ENCODE results near the gene RSPO1. TPM values are rescaled to one million over a fixed set of nuclear protein-coding genes. Genes with fewer than 3 reads are reported as not detected.

The RSPO1 gene
- total RNA-seq, 1 experiment from 2014 or later: 0.14 TPM

DNA sequence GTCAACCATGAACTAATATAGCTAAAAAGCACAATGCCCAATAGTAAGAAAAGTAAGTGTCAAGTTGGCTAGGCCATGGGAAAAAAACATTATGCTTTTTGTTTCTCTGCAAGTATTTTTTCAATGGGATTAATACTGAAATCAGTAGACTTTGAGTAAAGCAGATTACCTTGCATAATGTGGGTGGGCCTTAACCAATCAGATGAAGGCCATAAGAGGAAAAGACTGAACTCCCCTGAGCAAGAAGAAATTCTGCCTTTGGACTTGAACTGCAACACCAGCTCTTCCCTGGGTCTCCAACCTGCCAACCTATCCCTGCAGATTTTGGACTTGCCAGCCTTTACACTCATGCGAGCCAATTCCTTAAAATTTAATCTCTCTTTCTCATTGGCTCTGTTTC, 6.4 kb upstream of the RSPO1 start:
- peaks cover 56% of the 10 kb centered on the region for H3K27me3 ChIP-seq (ENCODE audit: control insufficient read depth, insufficient read depth, low read length)

DNA sequence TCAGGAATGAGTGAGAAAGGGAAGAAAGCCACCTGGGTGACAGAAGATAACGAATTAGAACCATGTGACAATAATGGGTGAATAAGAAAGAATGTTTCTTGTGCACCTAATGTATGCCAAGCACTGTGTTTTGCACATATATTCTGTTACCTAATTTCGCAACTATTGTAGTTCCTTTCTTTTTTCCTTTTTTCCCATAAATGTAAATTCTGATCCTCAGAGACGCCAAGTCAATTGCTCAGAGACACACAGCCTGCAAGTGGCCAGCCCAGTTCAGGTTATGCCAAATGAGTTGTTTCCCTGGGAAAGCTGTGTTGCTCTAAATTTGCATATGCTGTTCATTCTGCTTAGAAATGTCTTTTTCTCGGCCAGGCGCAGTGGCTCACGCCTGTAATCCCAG, 1.7 kb upstream of the RSPO1 start:
- Histone ChIP-seq H3K36me3 (replicated peaks; ENCODE audit: control insufficient read depth, insufficient read depth, low read length) (no peaks in the 10 kb centered on the region), H3K4me3 (ENCODE audit: insufficient read depth, low read depth, low read length) (no peak overlapping the region), H3K27me3 (ENCODE audit: control insufficient read depth, insufficient read depth, low read length) (peaks cover 80% of the 10 kb centered on the region)
- DNase-seq: no peak

More for the DNA sequence above, 6.4 kb upstream of the RSPO1 start:
- no peak for DNase-seq
- H3K4me3 ChIP-seq (ENCODE audit: insufficient read depth, low read depth, low read length): no peak overlapping the region
- H3K36me3 ChIP-seq (replicated peaks; ENCODE audit: control insufficient read depth, insufficient read depth, low read length): no peaks in the 10 kb centered on the region

GRCh38 chr1:37634992-37635902, 555 bp upstream of the RSPO1 start:
- Histone ChIP-seq H3K4me3 (ENCODE audit: insufficient read depth, low read depth, low read length) (peak overlapping the region; percentile 40), H3K36me3 (replicated peaks; ENCODE audit: control insufficient read depth, insufficient read depth, low read length) (no peaks in the 10 kb centered on the region)

DNA sequence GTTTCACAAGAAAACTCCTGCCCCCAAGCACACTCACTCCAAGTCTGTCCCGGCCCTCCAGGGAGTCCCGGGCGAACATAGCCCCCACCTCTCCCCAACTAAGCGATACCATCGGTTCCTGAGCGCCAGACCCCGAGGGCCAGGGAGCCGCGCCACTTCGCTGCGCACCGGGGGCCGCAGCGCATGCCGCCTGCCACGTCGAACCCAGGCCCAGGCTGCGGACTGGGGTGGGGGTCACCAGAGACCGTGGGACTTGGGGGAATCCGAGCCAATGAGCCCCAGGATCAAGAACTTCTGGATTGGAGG, 801 bp downstream of the RSPO1 start:
- Histone ChIP-seq H3K36me3 (replicated peaks; ENCODE audit: control insufficient read depth, insufficient read depth, low read length) (no peaks in the 10 kb centered on the region), H3K27me3 (ENCODE audit: control insufficient read depth, insufficient read depth, low read length) (peaks cover 91% of the 10 kb centered on the region), H3K4me3 (ENCODE audit: insufficient read depth, low read depth, low read length) (peak overlapping the region; percentile 40; the same call in 1 of the 2 replicates)
- DNase-seq: peak; percentile 78

More at GRCh38 chr1:37634992-37635902, 555 bp upstream of the RSPO1 start:
- DNase-seq: no peak
- H3K27me3 ChIP-seq (ENCODE audit: control insufficient read depth, insufficient read depth, low read length): peaks cover 88% of the 10 kb centered on the region

DNA sequence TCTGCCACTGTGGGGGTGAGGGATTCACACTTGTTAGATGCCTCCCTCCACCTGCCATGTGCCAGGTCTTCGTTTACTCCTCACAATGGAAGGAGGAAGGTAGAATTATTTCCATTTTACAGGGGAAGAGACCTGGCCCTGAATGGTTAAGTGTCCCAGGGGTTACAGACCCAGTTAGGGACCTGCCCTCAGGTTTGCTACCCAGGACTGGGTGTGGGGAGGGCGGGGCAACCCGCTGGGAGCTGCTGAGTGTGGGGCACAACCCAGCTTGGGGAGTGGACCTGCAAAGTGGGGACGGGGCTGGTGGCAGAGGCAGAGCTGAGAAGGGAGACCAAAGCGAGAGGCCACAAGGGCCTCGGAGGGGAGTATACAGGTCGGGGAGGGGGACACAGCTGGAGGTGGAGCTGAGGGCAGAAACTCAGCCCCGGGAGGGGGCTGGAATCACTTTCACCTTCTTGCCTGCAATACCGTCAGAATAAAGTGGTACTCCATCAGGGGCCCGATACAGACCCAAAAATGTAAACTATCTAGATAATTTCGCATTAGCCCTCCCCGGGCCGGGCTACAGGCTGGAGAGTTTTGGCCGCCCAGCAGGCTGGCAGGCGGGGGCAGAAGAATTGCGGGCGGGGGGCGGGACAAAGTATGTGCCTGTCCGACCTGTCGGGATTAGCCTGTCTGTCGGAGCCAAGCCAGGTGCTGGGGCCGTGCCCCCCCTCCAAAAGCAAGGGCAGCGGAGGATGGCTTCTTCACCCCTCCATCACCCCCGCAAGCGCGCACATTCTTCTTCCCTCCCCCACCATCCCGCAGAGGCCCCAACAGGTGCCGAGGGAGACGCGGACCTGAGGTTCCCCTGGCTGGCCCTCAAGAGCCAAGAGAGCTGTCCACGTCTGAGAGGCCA, 1.4 kb downstream of the RSPO1 start:
- Histone ChIP-seq H3K4me3 (ENCODE audit: insufficient read depth, low read depth, low read length) (peak overlapping the region; percentile 40; the same call in 1 of the 2 replicates), H3K27me3 (ENCODE audit: control insufficient read depth, insufficient read depth, low read length) (peaks cover 90% of the 10 kb centered on the region), H3K36me3 (replicated peaks; ENCODE audit: control insufficient read depth, insufficient read depth, low read length) (no peaks in the 10 kb centered on the region)
- peak; percentile 72 for DNase-seq

DNA sequence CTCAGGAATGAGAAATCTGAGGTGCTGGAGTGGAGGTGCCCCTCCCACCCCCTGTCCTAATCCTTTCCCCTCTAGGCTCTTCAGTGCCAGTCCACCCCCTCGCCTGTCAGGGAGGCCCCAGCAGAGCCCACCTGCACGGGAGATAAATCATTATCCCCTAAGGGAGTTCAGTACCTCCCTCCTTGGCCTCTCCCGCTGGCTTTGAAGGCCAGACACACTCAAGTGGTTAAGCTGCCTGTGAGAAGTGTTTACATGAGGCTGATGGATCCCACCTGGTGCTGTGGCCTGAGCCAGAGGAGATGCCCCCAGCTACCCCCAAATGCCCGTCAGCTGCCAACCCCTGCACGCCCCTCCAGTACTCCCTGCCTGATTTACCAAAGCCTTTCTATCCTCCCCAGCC, 3.7 kb downstream of the RSPO1 start:
- Histone ChIP-seq H3K36me3 (replicated peaks; ENCODE audit: control insufficient read depth, insufficient read depth, low read length) (no peaks in the 10 kb centered on the region), H3K27me3 (ENCODE audit: control insufficient read depth, insufficient read depth, low read length) (peaks cover 87% of the 10 kb centered on the region), H3K4me3 (ENCODE audit: insufficient read depth, low read depth, low read length) (no peak overlapping the region)
- DNase-seq: no peak

- H3K4me3 ChIP-seq (ENCODE audit: insufficient read depth, low read depth, low read length): no peak overlapping the region
- no peaks in the 10 kb centered on the region for H3K36me3 ChIP-seq (replicated peaks; ENCODE audit: control insufficient read depth, insufficient read depth, low read length)
- peaks cover 83% of the 10 kb centered on the region for H3K27me3 ChIP-seq (ENCODE audit: control insufficient read depth, insufficient read depth, low read length)
- DNase-seq: peak; percentile 81
Observed at GRCh38 chr1:37630426-37631028, 4.2 kb downstream of the RSPO1 start.

DNA sequence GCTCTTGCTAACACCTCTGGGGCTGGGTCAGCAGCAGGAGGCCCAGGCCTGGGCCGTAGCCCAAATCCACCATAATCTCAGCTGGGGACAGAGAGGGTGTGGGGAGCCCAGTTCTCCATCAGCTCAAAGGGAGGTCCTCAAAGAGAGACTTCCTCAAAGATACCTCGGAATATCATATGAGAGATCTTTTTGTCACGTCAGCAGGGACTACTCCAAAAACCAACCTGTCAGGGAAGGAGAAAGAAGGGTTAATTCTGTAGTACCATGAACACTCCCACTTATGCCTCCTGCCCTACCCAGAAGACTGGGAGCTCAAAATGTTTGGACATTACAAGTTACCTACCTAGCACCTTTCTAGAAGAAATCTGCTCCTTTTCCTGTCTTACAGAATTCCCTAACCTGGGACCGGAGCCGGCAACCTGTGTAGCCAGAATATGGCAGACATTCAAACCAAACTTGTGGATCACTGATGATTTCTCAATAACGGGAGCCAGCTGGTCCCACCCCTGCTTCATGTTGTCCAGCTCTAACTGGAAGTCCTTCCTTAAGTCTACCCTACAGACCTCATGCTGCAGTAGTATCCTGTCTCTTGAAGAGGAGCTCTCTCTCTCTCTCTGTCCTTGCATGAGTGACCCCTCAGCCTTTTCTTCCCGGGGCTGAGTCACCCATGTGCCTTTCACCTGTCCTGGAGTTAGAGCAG, 4.8 kb downstream of the RSPO1 start:
- no peak for DNase-seq
- H3K27me3 ChIP-seq (ENCODE audit: control insufficient read depth, insufficient read depth, low read length): peaks cover 77% of the 10 kb centered on the region
- no peak overlapping the region for H3K4me3 ChIP-seq (ENCODE audit: insufficient read depth, low read depth, low read length)
- no peaks in the 10 kb centered on the region for H3K36me3 ChIP-seq (replicated peaks; ENCODE audit: control insufficient read depth, insufficient read depth, low read length)

- DNase-seq: no peak
- H3K4me3 ChIP-seq (ENCODE audit: insufficient read depth, low read depth, low read length): no peak overlapping the region
- H3K27me3 ChIP-seq (ENCODE audit: control insufficient read depth, insufficient read depth, low read length): peaks cover 68% of the 10 kb centered on the region
- H3K36me3 ChIP-seq (replicated peaks; ENCODE audit: control insufficient read depth, insufficient read depth, low read length): no peaks in the 10 kb centered on the region
Observed at GRCh38 chr1:37629008-37629407, 5.7 kb downstream of the RSPO1 start.

- Histone ChIP-seq H3K4me3 (ENCODE audit: insufficient read depth, low read depth, low read length) (no peak overlapping the region), H3K27me3 (ENCODE audit: control insufficient read depth, insufficient read depth, low read length) (peaks cover 61% of the 10 kb centered on the region), H3K36me3 (replicated peaks; ENCODE audit: control insufficient read depth, insufficient read depth, low read length) (no peaks in the 10 kb centered on the region)
- no peak for DNase-seq
Observed at GRCh38 chr1:37628026-37628556, 6.6 kb downstream of the RSPO1 start.

- H3K36me3 ChIP-seq (replicated peaks; ENCODE audit: control insufficient read depth, insufficient read depth, low read length): no peaks in the 10 kb centered on the region
- H3K4me3 ChIP-seq (ENCODE audit: insufficient read depth, low read depth, low read length): no peak overlapping the region
- peak; percentile 79 for DNase-seq
- H3K27me3 ChIP-seq (ENCODE audit: control insufficient read depth, insufficient read depth, low read length): peaks cover 32% of the 10 kb centered on the region
Observed at GRCh38 chr1:37622131-37622530, 12.6 kb downstream of the RSPO1 start.

- no peaks in the 10 kb centered on the region for H3K36me3 ChIP-seq (replicated peaks; ENCODE audit: control insufficient read depth, insufficient read depth, low read length)
- no peak overlapping the region for H3K4me3 ChIP-seq (ENCODE audit: insufficient read depth, low read depth, low read length)
- no peak for DNase-seq
- peaks cover 30% of the 10 kb centered on the region for H3K27me3 ChIP-seq (ENCODE audit: control insufficient read depth, insufficient read depth, low read length)
Observed at GRCh38 chr1:37621326-37621870, 13.3 kb downstream of the RSPO1 start.

GRCh38 chr1:37620707-37621106, 14.0 kb downstream of the RSPO1 start:
- H3K36me3 ChIP-seq (replicated peaks; ENCODE audit: control insufficient read depth, insufficient read depth, low read length): no peaks in the 10 kb centered on the region
- H3K4me3 ChIP-seq (ENCODE audit: insufficient read depth, low read depth, low read length): no peak overlapping the region
- H3K27me3 ChIP-seq (ENCODE audit: control insufficient read depth, insufficient read depth, low read length): peaks cover 26% of the 10 kb centered on the region
- no peak for DNase-seq

GRCh38 chr1:37616330-37616729, 18.4 kb downstream of the RSPO1 start:
- DNase-seq: no peak
- Histone ChIP-seq H3K36me3 (replicated peaks; ENCODE audit: control insufficient read depth, insufficient read depth, low read length) (no peaks in the 10 kb centered on the region), H3K4me3 (ENCODE audit: insufficient read depth, low read depth, low read length) (no peak overlapping the region), H3K27me3 (ENCODE audit: control insufficient read depth, insufficient read depth, low read length) (peaks cover 25% of the 10 kb centered on the region)
